PC-9 (cell line): ENCODE data around the gene CCDC107.

ENCODE experiments used
- EZH2 ChIP-seq: fragments of 200-600 bp; sonication (generic); IDR thresholded peaks from 2 replicates; pipeline ENCODE4 v1.8.0; 2017; ENCODE audit warnings: antibody characterized with exemption, low read depth
- TF ChIP-seq, protein P1 (sequence below): fragments of 200-600 bp; sonication (generic); conservative IDR thresholded peaks from 2 replicates; pipeline ENCODE4 v1.6.1; 2017; ENCODE audit warnings: mixed run types, antibody characterized with exemption, mild to moderate bottlenecking, moderate library complexity

GRCh38 chr9:35635730-35636129 is 22.4 kb upstream of the CCDC107 start:
- TF ChIP-seq, protein P1, sequence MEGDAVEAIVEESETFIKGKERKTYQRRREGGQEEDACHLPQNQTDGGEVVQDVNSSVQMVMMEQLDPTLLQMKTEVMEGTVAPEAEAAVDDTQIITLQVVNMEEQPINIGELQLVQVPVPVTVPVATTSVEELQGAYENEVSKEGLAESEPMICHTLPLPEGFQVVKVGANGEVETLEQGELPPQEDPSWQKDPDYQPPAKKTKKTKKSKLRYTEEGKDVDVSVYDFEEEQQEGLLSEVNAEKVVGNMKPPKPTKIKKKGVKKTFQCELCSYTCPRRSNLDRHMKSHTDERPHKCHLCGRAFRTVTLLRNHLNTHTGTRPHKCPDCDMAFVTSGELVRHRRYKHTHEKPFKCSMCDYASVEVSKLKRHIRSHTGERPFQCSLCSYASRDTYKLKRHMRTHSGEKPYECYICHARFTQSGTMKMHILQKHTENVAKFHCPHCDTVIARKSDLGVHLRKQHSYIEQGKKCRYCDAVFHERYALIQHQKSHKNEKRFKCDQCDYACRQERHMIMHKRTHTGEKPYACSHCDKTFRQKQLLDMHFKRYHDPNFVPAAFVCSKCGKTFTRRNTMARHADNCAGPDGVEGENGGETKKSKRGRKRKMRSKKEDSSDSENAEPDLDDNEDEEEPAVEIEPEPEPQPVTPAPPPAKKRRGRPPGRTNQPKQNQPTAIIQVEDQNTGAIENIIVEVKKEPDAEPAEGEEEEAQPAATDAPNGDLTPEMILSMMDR, result no peak
- TF ChIP-seq EZH2, result no peak
